Common myeloid progenitor, CD34-positive (primary cell): ENCODE results near the gene MVD.
A peak's percentile ranks its signal among the peaks of the same experiment; 100 is the strongest.

Experiments used
- CTCF ChIA-PET: fragments of 350-600 bp; sonication (Branson Sonifier 250); formaldehyde crosslinking; loops from one replicate; lab custom pipeline; 2021; ENCODE audit warnings: antibody characterized with exemption; lab: Charles Lee
- POLR2A ChIA-PET: fragments of 350-600 bp; sonication (Branson Sonifier 250); formaldehyde crosslinking; loops from one replicate; lab custom pipeline; 2021; ENCODE audit warnings: antibody characterized with exemption; lab: Charles Lee
- DNase-seq, 3 donors: peaks; one replicate each; pipeline versions ENCODE4 v3.0.0 to v3.0.0-alpha.2; 2013
- H3K27ac ChIP-seq, 2 experiments: 1 replicate in 1 of 2; 2 replicates in 1 of 2; pipeline ENCODE4 v1.7.0; 2013; ENCODE audit warnings: inconsistent platforms in 2 of 2, low read length in 2 of 2, mild to moderate bottlenecking in 2 of 2, low read depth in 1 of 2, moderate library complexity in 1 of 2; ENCODE audit not compliant: severe bottlenecking in 2 of 2, insufficient read depth in 1 of 2, poor library complexity in 1 of 2
- H3K27me3 ChIP-seq, 5 experiments: replicated peaks in 2 of 5; 1 replicate in 3 of 5; 2 replicates in 2 of 5; pipeline versions ENCODE4 v1.6.1 to v1.7.0; 2013; ENCODE audit warnings: low read length in 4 of 5, mild to moderate bottlenecking in 2 of 5, moderate library complexity in 2 of 5, inconsistent platforms in 1 of 5; ENCODE audit not compliant: insufficient read depth in 5 of 5, control insufficient read depth in 4 of 5
- H3K36me3 ChIP-seq, 4 experiments: 1 replicate in 2 of 4; 2 replicates in 2 of 4; pipeline versions ENCODE4 v1.6.1 to v1.7.0; 2013; ENCODE audit warnings: low read length in 3 of 4, control low read depth in 1 of 4, mild to moderate bottlenecking in 1 of 4; ENCODE audit not compliant: control insufficient read depth in 4 of 4, insufficient read depth in 4 of 4
- H3K4me1 ChIP-seq, 4 experiments: 1 replicate in 3 of 4; 2 replicates in 1 of 4; pipeline versions ENCODE4 v1.6.1 to v1.7.1; 2013; ENCODE audit warnings: low read length in 3 of 4, mild to moderate bottlenecking in 3 of 4, control low read depth in 1 of 4, inconsistent platforms in 1 of 4, moderate library complexity in 1 of 4; ENCODE audit not compliant: control insufficient read depth in 4 of 4, insufficient read depth in 4 of 4; ENCODE audit errors: control extremely low read depth in 1 of 4
- H3K4me3 ChIP-seq, 7 experiments: 1 replicate in 4 of 7; 2 replicates in 3 of 7; pipeline versions ENCODE4 v1.5.1 to v1.7.0; 2013; ENCODE audit warnings: mild to moderate bottlenecking in 7 of 7, low read length in 6 of 7, moderate library complexity in 6 of 7, inconsistent platforms in 2 of 7, low read depth in 2 of 7, control low read depth in 1 of 7; ENCODE audit not compliant: insufficient read depth in 4 of 7, control insufficient read depth in 1 of 7; ENCODE audit errors: extremely low read depth in 1 of 7
- H3K9me3 ChIP-seq, 5 experiments: 1 replicate in 4 of 5; 2 replicates in 1 of 5; pipeline versions ENCODE4 v1.6.1 to v1.7.1; 2013; ENCODE audit warnings: low read length in 4 of 5, mild to moderate bottlenecking in 2 of 5, inconsistent platforms in 1 of 5, low read depth in 1 of 5, moderate library complexity in 1 of 5; ENCODE audit not compliant: control insufficient read depth in 4 of 5, insufficient read depth in 2 of 5; ENCODE audit errors: control extremely low read depth in 1 of 5
- WGBS: methylation state at CpG from one replicate; pipeline ENCODE4 v1.1.5; 2013; ENCODE audit not compliant: insufficient coverage; 5-methylcytosine and 5-hydroxymethylcytosine counted together

MVD gene

GRCh38 chr16:88686439-88687253, 23.8 kb upstream of the MVD start, which contains the start of gene SNAI3:
Gene SNAI3 (minus strand): TSS chr16:88686507. CDS start chr16:88686406, 101 bp downstream.
- CTCF ChIA-PET = interaction anchor here (3.2 to 3.3 kb wide), 2 partner anchors 14 to 18 kb away, joined by 11 to 24 read pairs; no protein-coding TSS in a partner anchor

GRCh38 chr16:88686062-88686438, 23.2 kb upstream of the MVD start:
- no peaks in the 10 kb centered on the region for H3K27me3 ChIP-seq
- 0% methylated on average over 20 of the region's 25 CpGs for WGBS
- no peaks in the 10 kb centered on the region for H3K9me3 ChIP-seq
- peaks cover 0 to under 1% (median under 1%) of the 10 kb centered on the region in 4 experiments for H3K36me3 ChIP-seq
- peaks cover 2 to 64% (median 43%) of the 10 kb centered on the region in 4 experiments for H3K4me1 ChIP-seq
- ChIA-PET POLR2A (interaction anchor here (1.0 to 2.1 kb wide), 3 partner anchors 15 to 19 kb away, joined by 3 to 11 read pairs (median 5); no protein-coding TSS in a partner anchor), CTCF (no interaction called here)
- H3K4me3 ChIP-seq = peak overlapping the region; percentile 43 to 87 (median 74)
- H3K27ac ChIP-seq = no peak overlapping the region
- DNase-seq = peak in 1 of 3 donors; percentile 31

More at GRCh38 chr16:88686439-88687253, 23.8 kb upstream of the MVD start, which contains the start of gene SNAI3:
- Histone ChIP-seq H3K9me3 (no peaks in the 10 kb centered on the region), H3K27ac (no peak within 1 kb of the TSS), H3K4me3 (peak within 1 kb of the TSS; percentile 43 to 87 (median 74)), H3K36me3 (no peaks in the 10 kb centered on the region), H3K27me3 (no peaks in the 10 kb centered on the region), H3K4me1 (peaks cover 2 to 64% (median 41%) of the 10 kb centered on the region in 4 experiments)
- POLR2A ChIA-PET = interaction anchor here (0.5 to 2.1 kb wide), 5 partner anchors 14 to 29 kb away, joined by 3 to 11 read pairs (median 4); no protein-coding TSS in a partner anchor
- DNase-seq = peak; percentile 54 to 61 (median 58)
- WGBS = 16% methylated on average over 46 of the region's 65 CpGs

- peaks cover 2 to 62% (median 47%) of the 10 kb centered on the region in 4 experiments for H3K4me1 ChIP-seq
- 10% methylated on average over 18 of the region's 33 CpGs for WGBS
- ChIA-PET POLR2A (interaction anchor here (0.6 to 2.1 kb wide), 5 partner anchors 15 to 57 kb away, joined by 3 to 11 read pairs (median 3); no protein-coding TSS in a partner anchor), CTCF (interaction anchor here (0.7 to 1.6 kb wide), 11 partner anchors 9 to 68 kb away, joined by 3 to 14 read pairs (median 3); no protein-coding TSS in a partner anchor)
- H3K9me3 ChIP-seq = no peaks in the 10 kb centered on the region
- DNase-seq = peak; percentile 55 to 79 (median 72)
- peak overlapping the region; percentile 43 to 87 (median 74) for H3K4me3 ChIP-seq
- H3K27ac ChIP-seq = no peak overlapping the region
- H3K36me3 ChIP-seq = peaks cover 0 to 6% (median under 1%) of the 10 kb centered on the region in 4 experiments
- H3K27me3 ChIP-seq = no peaks in the 10 kb centered on the region
Measured at GRCh38 chr16:88685156-88686061, 22.5 kb upstream of the MVD start.

- H3K27me3 ChIP-seq = no peaks in the 10 kb centered on the region
- H3K27ac ChIP-seq = no peak overlapping the region
- H3K4me3 ChIP-seq = peak overlapping the region in 4 of 7 experiments; percentile 73 to 84 (median 78)
- DNase-seq = no peak
- POLR2A ChIA-PET = interaction anchor here (0.6 to 2.1 kb wide), 4 partner anchors 16 to 56 kb away, joined by 3 to 11 read pairs (median 6); no protein-coding TSS in a partner anchor
- CTCF ChIA-PET = interaction anchor here (0.7 to 1.6 kb wide), 10 partner anchors 9 to 55 kb away, joined by 3 to 14 read pairs (median 3); no protein-coding TSS in a partner anchor
- peaks cover 2 to 58% (median 47%) of the 10 kb centered on the region in 4 experiments for H3K4me1 ChIP-seq
- no peaks in the 10 kb centered on the region for H3K9me3 ChIP-seq
- WGBS = 96% methylated on average over 14 of the region's 15 CpGs
- peaks cover 0 to 6% (median under 1%) of the 10 kb centered on the region in 4 experiments for H3K36me3 ChIP-seq
Measured at GRCh38 chr16:88684569-88685155, 21.8 kb upstream of the MVD start.

- POLR2A ChIA-PET = no interaction called here
- Histone ChIP-seq H3K36me3 (peaks cover 0 to 28% (median 8%) of the 10 kb centered on the region in 4 experiments), H3K4me1 (peaks cover 2 to 46% (median 36%) of the 10 kb centered on the region in 4 experiments), H3K4me3 (peak overlapping the region in 3 of 7 experiments; percentile 23 to 36 (median 33)), H3K9me3 (no peaks in the 10 kb centered on the region), H3K27me3 (no peaks in the 10 kb centered on the region), H3K27ac (peak overlapping the region in 1 of 2 experiments; percentile 30)
- 30% methylated on average over 15 of the region's 21 CpGs for WGBS
- CTCF ChIA-PET = interaction anchor here (0.6 to 3.7 kb wide), 5 partner anchors 10 to 91 kb away, joined by 3 to 18 read pairs (median 13); partner anchors contain the start of gene MVD
- peak; percentile 78 to 95 (median 92) for DNase-seq
Measured at GRCh38 chr16:88681709-88682451, 19.0 kb upstream of the MVD start.
